ENCODE results near the gene NNMT. TPM values are rescaled to one million over a fixed set of nuclear protein-coding genes. Genes with fewer than 3 reads are reported as not detected.

The NNMT gene
- total and polyA plus RNA-seq, 8 donors, result 1.2 to 244 (median 1.9) TPM

DNA sequence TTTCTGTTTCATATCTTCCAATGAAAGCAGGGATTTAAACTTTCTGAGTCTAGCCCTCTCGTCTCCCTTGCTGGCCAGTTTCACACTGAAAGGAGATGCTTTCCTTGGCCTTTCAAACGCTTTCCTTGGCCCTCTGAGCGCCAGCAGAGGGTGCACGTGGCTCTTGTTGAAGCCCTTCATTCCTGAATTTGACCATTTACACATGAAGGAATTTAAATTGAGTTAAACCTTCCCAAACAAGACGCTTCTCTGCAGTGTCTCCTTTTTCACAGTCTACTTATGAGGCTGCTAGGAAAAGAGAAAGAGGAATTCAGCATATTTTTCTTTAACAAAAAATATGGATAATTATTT is 21.6 kb downstream of the NNMT start:
- Histone ChIP-seq H3K27me3 (no peaks in the 10 kb centered on the region), H3K4me3 (no peak overlapping the region), H3K27ac (peak overlapping the region; percentile 42 to 50), H3K9me3 (no peaks in the 10 kb centered on the region), H3K36me3 (peaks cover 0 to 17% of the 10 kb centered on the region in 2 donors), H3K4me1 (peaks cover 44 to 52% of the 10 kb centered on the region in 2 donors)
- intact Hi-C loops (cut with DNase I), result no loop called here
- peak in 1 of 4 donors; percentile 33 for DNase-seq
- TF ChIP-seq, protein P1, sequence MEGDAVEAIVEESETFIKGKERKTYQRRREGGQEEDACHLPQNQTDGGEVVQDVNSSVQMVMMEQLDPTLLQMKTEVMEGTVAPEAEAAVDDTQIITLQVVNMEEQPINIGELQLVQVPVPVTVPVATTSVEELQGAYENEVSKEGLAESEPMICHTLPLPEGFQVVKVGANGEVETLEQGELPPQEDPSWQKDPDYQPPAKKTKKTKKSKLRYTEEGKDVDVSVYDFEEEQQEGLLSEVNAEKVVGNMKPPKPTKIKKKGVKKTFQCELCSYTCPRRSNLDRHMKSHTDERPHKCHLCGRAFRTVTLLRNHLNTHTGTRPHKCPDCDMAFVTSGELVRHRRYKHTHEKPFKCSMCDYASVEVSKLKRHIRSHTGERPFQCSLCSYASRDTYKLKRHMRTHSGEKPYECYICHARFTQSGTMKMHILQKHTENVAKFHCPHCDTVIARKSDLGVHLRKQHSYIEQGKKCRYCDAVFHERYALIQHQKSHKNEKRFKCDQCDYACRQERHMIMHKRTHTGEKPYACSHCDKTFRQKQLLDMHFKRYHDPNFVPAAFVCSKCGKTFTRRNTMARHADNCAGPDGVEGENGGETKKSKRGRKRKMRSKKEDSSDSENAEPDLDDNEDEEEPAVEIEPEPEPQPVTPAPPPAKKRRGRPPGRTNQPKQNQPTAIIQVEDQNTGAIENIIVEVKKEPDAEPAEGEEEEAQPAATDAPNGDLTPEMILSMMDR (IDR thresholded peaks at IDR 0.05), result peak in 1 of 2 donors; percentile 20
- peak; percentile 44 for ATAC-seq

DNA sequence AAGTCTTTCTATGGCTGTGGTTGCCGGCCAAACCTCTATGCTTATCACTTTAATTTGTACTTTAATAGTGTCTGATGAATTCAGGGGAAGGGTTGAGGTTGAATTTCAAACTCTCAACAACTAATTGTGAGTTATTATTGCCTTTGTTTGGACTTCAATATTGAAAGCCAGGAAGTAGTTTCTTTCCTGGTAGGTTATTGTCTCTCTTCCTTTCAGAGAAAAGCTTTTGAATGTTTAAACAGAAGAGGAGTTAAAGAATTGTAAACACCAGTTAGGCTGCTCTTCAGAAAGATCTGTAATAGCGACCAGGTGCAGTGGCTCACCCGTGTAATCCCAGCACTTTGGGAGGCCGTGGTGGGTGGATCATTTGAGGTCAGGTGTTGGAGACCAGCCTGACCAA is 22.2 kb downstream of the NNMT start:
- Histone ChIP-seq H3K4me1 (peaks cover 44 to 52% of the 10 kb centered on the region in 2 donors), H3K27ac (peak overlapping the region; percentile 42 to 50)
- ATAC-seq, result no peak

DNA sequence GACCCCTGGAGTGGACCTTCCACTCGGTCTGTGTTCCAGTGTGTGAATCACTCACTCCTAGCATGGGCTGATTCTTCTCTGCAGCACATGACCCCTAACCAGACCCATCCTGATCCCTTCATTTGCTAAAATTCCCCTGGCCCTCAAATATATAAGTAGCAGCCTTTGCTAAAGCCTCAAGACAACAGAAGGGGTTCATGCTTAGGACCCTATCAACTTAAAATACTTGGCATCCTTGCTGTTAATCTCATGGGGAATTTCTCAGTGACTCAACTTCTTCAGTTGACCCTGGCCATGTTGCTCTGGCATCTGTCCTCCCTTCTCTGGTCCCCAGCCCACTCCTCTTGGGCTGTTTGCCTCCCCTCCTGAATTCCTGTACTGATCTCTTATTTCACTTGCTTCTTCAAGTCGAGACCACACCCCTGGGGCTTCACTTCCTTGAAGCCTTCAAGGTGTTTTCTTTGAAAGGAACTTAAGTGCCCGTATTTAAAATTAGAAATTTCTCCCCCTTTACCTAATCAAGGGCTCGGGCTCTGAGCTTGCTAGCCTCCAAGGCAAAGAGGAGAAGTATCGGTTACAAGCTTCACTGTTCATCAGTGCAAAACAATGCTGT is 23.6 kb downstream of the NNMT start:
- H3K9me3 ChIP-seq, result no peaks in the 10 kb centered on the region
- intact Hi-C loops (cut with DNase I), result no loop called here
- H3K27ac ChIP-seq, result peak overlapping the region; percentile 35 to 50
- H3K27me3 ChIP-seq, result no peaks in the 10 kb centered on the region
- ATAC-seq, result peak; percentile 32
- no peaks in the 10 kb centered on the region for H3K36me3 ChIP-seq
- H3K4me3 ChIP-seq, result peak overlapping the region in 1 of 2 donors; percentile 2
- DNase-seq, result peak in 1 of 4 donors; percentile 69
- TF ChIP-seq, protein P1 (IDR thresholded peaks at IDR 0.05), result no peak
- peaks cover 44 to 45% of the 10 kb centered on the region in 2 donors for H3K4me1 ChIP-seq

More for the DNA sequence above, 22.2 kb downstream of the NNMT start:
- intact Hi-C loops (cut with DNase I), result no loop called here
- Histone ChIP-seq H3K36me3 (peaks cover 0 to 11% of the 10 kb centered on the region in 2 donors), H3K27me3 (no peaks in the 10 kb centered on the region), H3K9me3 (no peaks in the 10 kb centered on the region), H3K4me3 (no peak overlapping the region)
- TF ChIP-seq, protein P1 (IDR thresholded peaks at IDR 0.05), result no peak
- DNase-seq, result no peak

DNA sequence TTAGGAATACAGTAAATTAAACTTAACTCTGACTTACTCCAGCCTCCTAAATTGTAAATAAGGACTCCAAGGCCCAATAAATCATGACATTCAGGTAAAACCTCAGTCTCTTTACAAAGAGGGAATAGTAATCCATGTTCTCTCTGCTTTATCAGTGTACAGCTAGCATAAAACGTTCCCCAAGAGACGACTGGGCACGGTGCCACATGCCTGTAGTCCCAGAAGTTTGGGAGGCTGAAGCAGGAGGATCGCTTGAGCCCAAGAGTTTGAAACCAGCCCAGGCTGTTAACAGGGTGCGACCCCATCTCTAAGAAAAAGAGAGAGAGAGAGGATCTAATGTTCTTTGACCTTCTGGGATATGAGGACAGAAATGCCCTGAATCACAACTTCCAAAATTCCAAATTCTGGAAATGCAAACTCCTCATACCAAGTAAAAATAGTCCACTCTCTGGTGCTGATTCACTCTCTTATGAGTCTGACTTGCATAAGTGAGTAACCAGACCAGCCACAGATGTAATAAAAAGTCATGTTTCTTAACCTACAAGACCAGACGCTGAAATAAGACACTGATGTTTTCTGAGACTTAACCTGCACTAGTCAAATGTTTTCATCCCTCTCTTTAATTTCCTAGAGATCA is 25.5 kb downstream of the NNMT start:
- Histone ChIP-seq H3K36me3 (no peaks in the 10 kb centered on the region), H3K9me3 (no peaks in the 10 kb centered on the region), H3K27ac (no peak overlapping the region), H3K4me1 (peaks cover 26 to 37% of the 10 kb centered on the region in 2 donors), H3K27me3 (no peaks in the 10 kb centered on the region), H3K4me3 (no peak overlapping the region)
- TF ChIP-seq, protein P1 (IDR thresholded peaks at IDR 0.05), result no peak
- intact Hi-C loops (cut with DNase I), result no loop called here
- DNase-seq (no peak), ATAC-seq (no peak)

DNA sequence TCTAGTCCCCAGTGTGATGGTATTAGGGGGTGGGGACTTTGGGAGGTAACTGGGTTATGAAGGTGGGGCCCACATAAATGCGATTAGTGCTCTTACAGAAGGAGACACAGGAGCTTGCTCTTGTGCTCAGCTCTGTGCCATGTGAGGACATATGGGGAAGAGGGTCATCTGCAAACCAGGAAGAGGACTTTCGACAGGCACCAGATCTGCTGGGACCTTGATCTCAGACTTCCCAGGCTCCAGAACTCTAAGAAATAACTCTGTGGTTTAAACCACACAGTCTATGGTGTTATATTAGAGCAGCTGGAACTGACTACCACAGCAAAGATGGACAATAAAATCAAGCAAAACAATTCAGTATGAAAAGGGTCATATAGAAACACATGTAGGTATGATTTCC is 26.7 kb downstream of the NNMT start:
- Histone ChIP-seq H3K27me3 (no peaks in the 10 kb centered on the region), H3K27ac (no peak overlapping the region), H3K4me1 (peaks cover 23 to 28% of the 10 kb centered on the region in 2 donors), H3K36me3 (no peaks in the 10 kb centered on the region), H3K4me3 (no peak overlapping the region), H3K9me3 (no peaks in the 10 kb centered on the region)
- no peak for DNase-seq
- intact Hi-C loops (cut with DNase I), result no loop called here
- no peak for ATAC-seq
- TF ChIP-seq, protein P1 (IDR thresholded peaks at IDR 0.05), result no peak

All from left lung (tissue), 10 donors.